Lower leg skin (tissue), 3 donors: Measurements from ENCODE around the gene TUT1.

Experiments
- CTCF ChIP-seq, 3 donors: fragments of 450-650 bp; IDR thresholded peaks; one replicate each; pipeline ENCODE4 v1.5.1; 2016; ENCODE audit warnings: antibody characterized with exemption in 3 of 3, mild to moderate bottlenecking in 3 of 3, moderate library complexity in 2 of 3
- POLR2A ChIP-seq, 2 donors: fragments of 450-650 bp; IDR thresholded peaks; one replicate each; pipeline ENCODE4 v1.6.1; 2016 to 2017; ENCODE audit warnings: antibody characterized with exemption in 2 of 2, mild to moderate bottlenecking in 1 of 2, moderate library complexity in 1 of 2

- no peak for TF ChIP-seq CTCF (IDR thresholded peaks at IDR 0.05)
- TF ChIP-seq POLR2A (IDR thresholded peaks at IDR 0.05), result no peak
Measured at GRCh38 chr11:62611705-62612365, 20.5 kb upstream of the TUT1 start.
